Psoas muscle (tissue), 8 donors: ENCODE data around the gene SRPK1. TPM values are rescaled to one million over a fixed set of nuclear protein-coding genes. Genes with fewer than 3 reads are reported as not detected.

Source experiments
- ATAC-seq, 4 donors: fragments of 200-7000 bp; cut with Tn5 transposase; one replicate each; pipeline ENCODE4 v1.9.1; 2020; ENCODE audit warnings: moderate library complexity in 3 of 4, mild to moderate bottlenecking in 2 of 4
- DNase-seq, 2 donors: peaks; one replicate each; pipeline ENCODE4 v3.0.0-alpha.2; 2020
- H3K27ac ChIP-seq: fragments of 200-600 bp; one replicate; pipeline ENCODE4 v1.8.0; 2022
- H3K27me3 ChIP-seq, 3 donors: fragments of 200-600 bp in 1 of 3; one replicate each; pipeline versions ENCODE4 v1.6.1 to v1.8.0; 2013 to 2022; ENCODE audit warnings: low read length in 2 of 3, mild to moderate bottlenecking in 2 of 3, moderate library complexity in 1 of 3; ENCODE audit not compliant: insufficient read depth in 3 of 3
- H3K36me3 ChIP-seq, 2 donors: fragments of 200-600 bp in 1 of 2; one replicate each; pipeline versions ENCODE4 v1.6.1 to v1.8.0; 2013 to 2022; ENCODE audit warnings: low read depth in 1 of 2, mild to moderate bottlenecking in 1 of 2, moderate library complexity in 1 of 2; ENCODE audit not compliant: insufficient read depth in 1 of 2
- H3K4me1 ChIP-seq: fragments of 200-600 bp; one replicate; pipeline ENCODE4 v1.8.0; 2022
- H3K4me3 ChIP-seq: fragments of 200-600 bp; one replicate; pipeline ENCODE4 v1.8.0; 2022; ENCODE audit warnings: mild to moderate bottlenecking
- H3K9me3 ChIP-seq: fragments of 200-600 bp; one replicate; pipeline ENCODE4 v1.8.0; 2022
- CTCF ChIP-seq: fragments of 200-600 bp; IDR thresholded peaks from one replicate; pipeline ENCODE4 v1.8.0; 2022; ENCODE audit warnings: antibody characterized with exemption
- WGBS, 3 donors: extraction: QIAGEN DNeasy Blood & Tissue Kit; methylation state at CpG; one replicate each; pipeline versions ENCODE4 v1.1.6 to v1.1.7; 2013; 5-methylcytosine and 5-hydroxymethylcytosine counted together
- intact Hi-C, 2 donors: fragments of 100-400 bp; cut with DNase I; formaldehyde crosslinking; loops; one replicate each; pipeline versions ENCODE4 v1.11.0 to v1.14.2; 2022
- polyA plus RNA-seq, 3 donors: library from polyadenylated mRNA; stranded (reverse); fragments of 200-250 nt; gene quantifications; one replicate each; pipeline ENCODE4 v1.2.3, GENCODE V29; 2013
- total RNA-seq, 4 donors: library from RNA; stranded (reverse); fragmentation: NEBNext Ultra II Directional in 2 of 4; extraction: Animal tissue kit (Norgen Biotek cat#: 25700) in 2 of 4; gene quantifications; one replicate each; pipeline versions ENCODE4 v1.2.1 to v1.2.4, GENCODE V29; 2021 to 2023
- donor health status: healthy with polysubstance abuse.
- donor health status: DM: no; HTN: no; CAD: no; lungs with moderate emphysema.
- donor health status: Bipolar disorder and iron deficiency.
- donor health status: healthy.
- donor health status: DM: yes; HTN: yes; CAD: no.
- donor health status: DM: no; HTN: no; CAD: no.
- donor health status: DM: no; HTN: no; CAD: no.
- donor health status: DM: yes; HTN: yes; CAD: no.

SRPK1 gene
- total and polyA plus RNA-seq, 7 donors, result 12.2 to 46.9 (median 25.7) TPM

DNA sequence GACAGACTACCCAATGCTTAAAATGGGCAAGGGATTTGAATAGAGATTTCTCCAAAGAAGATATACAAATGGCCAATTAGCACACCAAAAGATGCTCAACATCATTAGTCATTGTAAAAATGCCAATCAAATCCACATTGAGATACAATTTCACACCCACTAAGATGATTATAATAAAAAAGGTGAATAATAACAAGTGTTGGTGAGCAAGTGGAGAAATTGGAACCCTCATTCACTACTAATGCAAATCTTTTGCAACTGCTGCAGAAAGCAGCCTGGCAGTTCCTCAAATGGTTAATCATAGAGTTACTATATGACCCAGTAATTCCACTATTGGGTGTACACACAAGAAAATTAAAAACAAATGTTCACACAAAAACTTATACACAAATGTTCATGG lies 103.4 kb downstream of the SRPK1 start:
- intact Hi-C loops, result no loop called here
- H3K4me3 ChIP-seq, result no peak overlapping the region
- H3K36me3 ChIP-seq, result no peaks in the 10 kb centered on the region
- H3K4me1 ChIP-seq, result no peaks in the 10 kb centered on the region
- H3K9me3 ChIP-seq, result peaks cover 12% of the 10 kb centered on the region
- H3K27me3 ChIP-seq, result no peaks in the 10 kb centered on the region
- H3K27ac ChIP-seq, result no peak overlapping the region
- no peak for TF ChIP-seq CTCF
- DNase-seq (no peak), ATAC-seq (no peak)

GRCh38 chr6:35811699-35811995 lies 109.3 kb downstream of the SRPK1 start:
- no peak for TF ChIP-seq CTCF
- no peaks in the 10 kb centered on the region for H3K4me1 ChIP-seq
- DNase-seq (no peak), ATAC-seq (peak in 1 of 4 donors; percentile 6)
- peaks cover 0 to 20% (median 0%) of the 10 kb centered on the region in 3 donors for H3K27me3 ChIP-seq
- no peak overlapping the region for H3K4me3 ChIP-seq
- 55 to 62% (median 61%) methylated on average over 6 of the region's 6 CpGs for WGBS, 3 donors
- no peak overlapping the region for H3K27ac ChIP-seq
- H3K36me3 ChIP-seq, result no peaks in the 10 kb centered on the region
- H3K9me3 ChIP-seq, result no peaks in the 10 kb centered on the region
- intact Hi-C loops, result no loop called here

GRCh38 chr6:35810971-35811698 lies 109.8 kb downstream of the SRPK1 start:
- intact Hi-C loops, result no loop called here
- ATAC-seq (peak; percentile 88 to 95 (median 92)), DNase-seq (no peak)
- H3K9me3 ChIP-seq, result no peaks in the 10 kb centered on the region
- TF ChIP-seq CTCF, result no peak
- no peak overlapping the region for H3K27ac ChIP-seq
- no peak overlapping the region for H3K4me3 ChIP-seq
- 38 to 60% (median 56%) methylated on average over 14 of the region's 14 CpGs for WGBS, 3 donors
- H3K27me3 ChIP-seq, result peaks cover 0 to 25% (median 0%) of the 10 kb centered on the region in 3 donors
- H3K36me3 ChIP-seq, result no peaks in the 10 kb centered on the region
- H3K4me1 ChIP-seq, result no peaks in the 10 kb centered on the region

DNA sequence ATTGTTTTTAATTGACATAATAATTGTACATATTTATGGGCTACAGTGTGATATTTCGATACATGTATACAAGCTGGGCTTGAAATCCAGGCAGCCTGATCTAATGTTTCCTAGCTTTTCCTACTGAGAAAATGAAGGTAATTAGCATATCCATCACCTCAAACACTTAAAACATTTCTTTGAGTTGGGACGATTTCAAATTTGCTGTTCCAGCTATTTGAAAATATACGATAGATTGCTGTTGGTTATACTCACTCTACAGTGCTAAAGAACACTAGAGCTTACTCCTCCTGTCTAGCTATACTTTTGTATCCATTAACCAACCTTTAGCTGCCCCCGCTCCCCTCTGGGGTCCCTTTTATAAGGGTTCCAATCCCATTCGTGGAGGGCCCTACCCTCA lies 111.1 kb downstream of the SRPK1 start:
- Histone ChIP-seq H3K9me3 (no peaks in the 10 kb centered on the region), H3K4me3 (no peak overlapping the region), H3K27ac (no peak overlapping the region), H3K4me1 (no peaks in the 10 kb centered on the region), H3K27me3 (peaks cover 0 to 39% (median 8%) of the 10 kb centered on the region in 3 donors), H3K36me3 (no peaks in the 10 kb centered on the region)
- WGBS, 3 donors, result 73 to 80% (median 75%) methylated on average over 5 of the region's 5 CpGs
- DNase-seq (no peak), ATAC-seq (no peak)
- intact Hi-C loops, result no loop called here
- TF ChIP-seq CTCF, result no peak

GRCh38 chr6:35808688-35809087 lies 112.2 kb downstream of the SRPK1 start:
- no peak overlapping the region for H3K27ac ChIP-seq
- ATAC-seq (no peak), DNase-seq (no peak)
- peaks cover 0 to 48% (median 8%) of the 10 kb centered on the region in 3 donors for H3K27me3 ChIP-seq
- TF ChIP-seq CTCF, result no peak
- no peaks in the 10 kb centered on the region for H3K9me3 ChIP-seq
- intact Hi-C loops, result no loop called here
- H3K4me1 ChIP-seq, result no peaks in the 10 kb centered on the region
- no peaks in the 10 kb centered on the region for H3K36me3 ChIP-seq
- 12 to 25% (median 22%) methylated on average over 3 of the region's 3 CpGs for WGBS, 3 donors
- H3K4me3 ChIP-seq, result no peak overlapping the region
